Measurements from ENCODE around the gene HOXD11. TPM values are rescaled to one million over a fixed set of nuclear protein-coding genes. Genes with fewer than 3 reads are reported as not detected.

The HOXD11 gene
- total RNA-seq, 2 experiments from 2014 or later = not detected

- no peak overlapping the region for H3K27ac Mint-ChIP-seq
- intact Hi-C loops (cut with micrococcal nuclease) = no loop called here
- CTCF ChIA-PET = interaction anchor here (10.6 kb wide), 1 partner anchor 308 kb away, joined by 108 read pairs; no protein-coding TSS in a partner anchor
- H3K9me3 Mint-ChIP-seq = no peaks in the 10 kb centered on the region
- peaks cover 80% of the 10 kb centered on the region for H3K27me3 Mint-ChIP-seq
- POLR2A ChIA-PET = no interaction called here
- no peak for DNase-seq
- no peak overlapping the region for H3K4me3 Mint-ChIP-seq
- no peaks in the 10 kb centered on the region for H3K36me3 Mint-ChIP-seq
- peaks cover 7% of the 10 kb centered on the region for H3K4me1 Mint-ChIP-seq (ENCODE audit: low read depth)
These were observed 40.9 kb downstream of the HOXD11 start for GRCh38 chr2:176147800-176148496.

DNA sequence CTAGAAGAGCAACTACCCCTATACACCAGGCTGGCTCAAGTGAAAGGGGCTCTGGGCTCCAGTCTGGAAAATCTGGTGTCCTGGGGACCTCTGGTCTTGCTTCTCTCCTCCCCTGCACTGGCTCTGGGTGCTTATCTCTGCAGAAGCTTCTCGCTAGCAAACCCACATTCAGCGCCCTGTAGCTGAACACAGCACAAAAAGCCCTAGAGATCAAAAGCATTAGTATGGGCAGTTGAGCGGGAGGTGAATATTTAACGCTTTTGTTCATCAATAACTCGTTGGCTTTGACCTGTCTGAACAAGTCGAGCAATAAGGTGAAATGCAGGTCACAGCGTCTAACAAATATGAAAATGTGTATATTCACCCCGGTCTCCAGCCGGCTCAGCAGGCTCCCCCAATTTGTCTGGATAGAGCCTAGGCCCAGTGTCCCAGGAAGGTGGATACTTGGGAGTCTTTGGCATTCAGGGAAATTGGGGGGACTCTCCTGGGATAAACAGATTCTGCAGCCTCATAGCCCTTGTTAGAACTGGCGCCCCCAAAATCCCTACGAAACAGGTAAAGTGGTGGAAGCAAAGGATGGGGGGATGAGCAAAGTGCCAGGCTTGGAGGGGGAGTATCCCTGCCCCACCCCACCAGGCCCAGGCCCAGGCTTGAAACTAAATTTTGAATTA, 41.8 kb downstream of the HOXD11 start:
- Mint-ChIP-seq H3K4me1 (ENCODE audit: low read depth) (peaks cover 7% of the 10 kb centered on the region), H3K27me3 (peaks cover 83% of the 10 kb centered on the region), H3K4me3 (no peak overlapping the region), H3K9me3 (no peaks in the 10 kb centered on the region), H3K36me3 (no peaks in the 10 kb centered on the region), H3K27ac (no peak overlapping the region)
- CTCF ChIA-PET = no interaction called here
- intact Hi-C loops (cut with micrococcal nuclease) = no loop called here
- no peak for DNase-seq
- POLR2A ChIA-PET = no interaction called here

DNA sequence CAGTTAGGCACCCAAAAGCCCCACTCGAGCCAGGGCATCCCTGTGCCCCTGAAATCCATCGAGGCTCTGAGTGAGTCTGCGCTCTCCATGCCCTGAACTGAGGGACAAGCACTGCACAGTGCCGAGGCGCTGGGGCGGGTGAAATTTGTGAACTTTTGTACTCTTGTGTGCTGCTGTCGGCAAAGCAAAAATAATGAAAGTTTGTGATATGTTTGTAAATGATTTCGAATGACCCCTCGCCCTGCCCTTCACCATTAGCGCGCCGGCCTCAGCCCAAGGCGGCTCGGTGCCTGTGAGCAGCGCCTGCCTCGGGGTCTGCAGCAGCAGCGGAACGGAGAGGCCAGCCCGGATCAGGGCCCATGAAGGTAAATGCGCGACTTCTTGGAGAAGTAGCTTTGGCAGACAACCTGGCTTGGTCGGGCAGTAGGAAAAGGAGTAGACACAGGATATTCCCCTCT, 42.4 kb downstream of the HOXD11 start:
- Mint-ChIP-seq H3K9me3 (no peaks in the 10 kb centered on the region), H3K4me1 (ENCODE audit: low read depth) (peaks cover 7% of the 10 kb centered on the region), H3K36me3 (no peaks in the 10 kb centered on the region), H3K4me3 (no peak overlapping the region), H3K27ac (no peak overlapping the region), H3K27me3 (peaks cover 83% of the 10 kb centered on the region)
- POLR2A ChIA-PET = no interaction called here
- no peak for DNase-seq
- CTCF ChIA-PET = no interaction called here
- intact Hi-C loops (cut with micrococcal nuclease) = no loop called here

DNA sequence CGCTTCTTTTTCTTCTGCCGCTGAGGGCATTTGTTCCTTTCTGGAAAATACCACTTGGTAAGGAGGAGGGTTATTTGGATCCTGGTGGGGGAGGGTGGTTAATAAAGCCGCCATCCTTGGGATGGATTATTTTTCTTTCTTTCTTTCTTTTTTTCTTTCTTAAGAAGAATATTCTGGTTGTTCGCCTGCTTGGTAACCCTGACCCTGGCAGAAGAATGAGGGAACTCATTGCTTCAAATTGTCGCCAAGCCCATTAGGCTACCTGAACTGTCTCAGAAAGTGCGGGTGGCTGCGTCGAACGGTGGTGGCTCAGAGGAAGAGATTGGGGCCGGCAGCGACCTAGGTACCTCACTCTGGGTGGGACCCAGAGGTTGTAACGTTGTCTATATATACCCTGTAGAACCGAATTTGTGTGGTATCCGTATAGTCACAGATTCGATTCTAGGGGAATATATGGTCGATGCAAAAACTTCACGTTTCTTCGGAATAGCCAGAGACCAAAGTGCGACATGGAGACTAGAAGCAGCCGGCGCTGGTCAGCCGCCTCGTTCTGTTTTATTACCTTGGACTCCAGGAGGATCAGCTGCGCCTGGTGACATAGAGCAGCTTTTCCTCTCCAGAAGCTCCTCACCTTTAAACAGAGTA, 43.0 kb downstream of the HOXD11 start:
- H3K4me3 Mint-ChIP-seq = no peak overlapping the region
- H3K9me3 Mint-ChIP-seq = no peaks in the 10 kb centered on the region
- peaks cover 81% of the 10 kb centered on the region for H3K27me3 Mint-ChIP-seq
- peaks cover 7% of the 10 kb centered on the region for H3K4me1 Mint-ChIP-seq (ENCODE audit: low read depth)
- H3K27ac Mint-ChIP-seq = no peak overlapping the region
- no peaks in the 10 kb centered on the region for H3K36me3 Mint-ChIP-seq
- ChIA-PET CTCF (interaction anchor here (1.3 kb wide), 1 partner anchor 305 kb away, joined by 6 read pairs; no protein-coding TSS in a partner anchor), POLR2A (no interaction called here)
- no peak for DNase-seq
- intact Hi-C loops (cut with micrococcal nuclease) = no loop called here

- H3K27ac Mint-ChIP-seq = no peak overlapping the region
- H3K27me3 Mint-ChIP-seq = peaks cover 82% of the 10 kb centered on the region
- ChIA-PET CTCF (interaction anchor here (0.6 to 1.3 kb wide), 4 partner anchors 24 to 304 kb away, joined by 3 to 6 read pairs (median 3); no protein-coding TSS in a partner anchor), POLR2A (no interaction called here)
- no peak for DNase-seq
- H3K4me1 Mint-ChIP-seq (ENCODE audit: low read depth) = peaks cover 7% of the 10 kb centered on the region
- H3K36me3 Mint-ChIP-seq = no peaks in the 10 kb centered on the region
- no peak overlapping the region for H3K4me3 Mint-ChIP-seq
- intact Hi-C loops (cut with micrococcal nuclease) = no loop called here
- no peaks in the 10 kb centered on the region for H3K9me3 Mint-ChIP-seq
These were observed 43.7 kb downstream of the HOXD11 start for GRCh38 chr2:176150584-176151441.

DNA sequence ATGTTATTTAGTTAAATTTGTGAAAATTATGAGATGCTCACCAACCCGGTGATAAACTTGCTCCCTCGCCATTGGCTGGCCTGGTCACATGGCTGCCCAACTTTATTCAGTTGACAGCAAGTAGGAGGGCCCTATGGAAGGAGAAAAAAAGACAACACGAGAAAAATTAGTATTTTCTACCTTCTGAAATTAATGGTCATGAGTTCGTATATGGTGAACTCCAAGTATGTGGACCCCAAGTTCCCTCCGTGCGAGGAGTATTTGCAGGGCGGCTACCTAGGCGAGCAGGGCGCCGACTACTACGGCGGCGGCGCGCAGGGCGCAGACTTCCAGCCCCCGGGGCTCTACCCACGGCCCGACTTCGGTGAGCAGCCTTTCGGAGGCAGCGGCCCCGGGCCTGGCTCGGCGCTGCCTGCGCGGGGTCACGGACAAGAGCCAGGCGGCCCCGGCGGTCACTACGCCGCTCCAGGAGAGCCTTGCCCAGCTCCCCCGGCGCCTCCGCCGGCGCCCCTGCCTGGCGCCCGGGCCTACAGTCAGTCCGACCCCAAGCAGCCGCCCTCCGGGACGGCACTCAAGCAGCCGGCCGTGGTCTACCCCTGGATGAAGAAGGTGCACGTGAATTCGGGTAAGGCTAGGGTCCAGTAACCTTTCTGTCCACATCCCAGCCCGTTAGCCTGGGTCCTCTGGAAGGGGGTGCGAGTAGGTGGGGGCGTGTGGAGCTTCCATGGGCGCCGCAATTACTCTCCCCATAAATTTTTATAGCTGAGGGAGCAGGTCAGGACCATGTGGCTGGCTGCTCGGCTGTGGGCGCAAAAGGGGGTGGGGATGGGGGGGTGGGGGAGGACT, 44.6 kb downstream of the HOXD11 start, which contains the start of gene HOXD4:
HOXD4 (plus strand) TSS at position 109 of the 846 bp plus-strand sequence; CDS start at position 193, 84 bp downstream.
- DNase-seq = no peak
- intact Hi-C loops (cut with micrococcal nuclease) = no loop called here
- H3K36me3 Mint-ChIP-seq = no peaks in the 10 kb centered on the region
- H3K27ac Mint-ChIP-seq = no peak within 1 kb of the TSS
- ChIA-PET CTCF (interaction anchor here (0.7 kb wide), 2 partner anchors 25 to 54 kb away, joined by 3 read pairs; no protein-coding TSS in a partner anchor), POLR2A (no interaction called here)
- H3K27me3 Mint-ChIP-seq = peaks cover 76% of the 10 kb centered on the region
- no peak within 1 kb of the TSS for H3K4me3 Mint-ChIP-seq
- H3K9me3 Mint-ChIP-seq = no peaks in the 10 kb centered on the region
- peaks cover 8% of the 10 kb centered on the region for H3K4me1 Mint-ChIP-seq (ENCODE audit: low read depth)

DNA sequence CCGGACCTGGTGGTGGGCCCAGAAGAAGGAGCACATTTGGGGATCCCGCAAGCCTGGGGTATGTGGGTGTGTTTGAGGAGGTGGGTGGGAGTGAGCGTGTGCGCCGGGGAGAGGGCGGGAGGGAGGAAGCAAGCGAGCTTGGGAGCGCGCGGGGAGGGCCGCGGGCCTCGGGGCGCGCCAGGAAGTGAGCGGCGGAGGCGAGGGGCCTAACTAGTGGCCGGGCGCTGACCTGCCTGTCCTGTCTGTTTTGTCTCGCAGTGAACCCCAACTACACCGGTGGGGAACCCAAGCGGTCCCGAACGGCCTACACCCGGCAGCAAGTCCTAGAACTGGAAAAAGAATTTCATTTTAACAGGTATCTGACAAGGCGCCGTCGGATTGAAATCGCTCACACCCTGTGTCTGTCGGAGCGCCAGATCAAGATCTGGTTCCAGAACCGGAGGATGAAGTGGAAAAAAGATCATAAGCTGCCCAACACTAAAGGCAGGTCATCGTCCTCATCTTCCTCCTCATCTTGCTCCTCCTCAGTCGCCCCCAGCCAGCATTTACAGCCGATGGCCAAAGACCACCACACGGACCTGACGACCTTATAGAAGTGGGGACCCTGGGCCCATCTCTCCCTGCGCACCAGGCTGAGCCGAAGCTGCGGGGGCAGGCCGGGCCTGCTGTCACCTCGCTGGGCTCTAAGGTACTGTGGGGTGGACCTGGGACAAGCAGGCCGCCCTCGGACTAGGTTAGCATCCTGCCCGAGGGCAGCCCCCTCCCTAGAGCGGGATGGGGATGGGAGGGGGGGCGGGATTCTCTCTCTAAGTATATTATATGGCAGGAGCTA, 45.5 kb downstream of the HOXD11 start:
- peaks cover 13% of the 10 kb centered on the region for H3K4me1 Mint-ChIP-seq (ENCODE audit: low read depth)
- no peak for DNase-seq
- no peak overlapping the region for H3K4me3 Mint-ChIP-seq
- intact Hi-C loops (cut with micrococcal nuclease) = no loop called here
- H3K27me3 Mint-ChIP-seq = peaks cover 73% of the 10 kb centered on the region
- ChIA-PET POLR2A (no interaction called here), CTCF (interaction anchor here (1.4 kb wide), 1 partner anchor 9 kb away, joined by 3 read pairs; no protein-coding TSS in a partner anchor)
- H3K9me3 Mint-ChIP-seq = no peaks in the 10 kb centered on the region
- H3K36me3 Mint-ChIP-seq = peaks cover 2% of the 10 kb centered on the region
- no peak overlapping the region for H3K27ac Mint-ChIP-seq

- POLR2A ChIA-PET = no interaction called here
- Mint-ChIP-seq H3K9me3 (no peaks in the 10 kb centered on the region), H3K27ac (no peak overlapping the region), H3K36me3 (peaks cover 4% of the 10 kb centered on the region), H3K27me3 (peaks cover 66% of the 10 kb centered on the region), H3K4me3 (no peak overlapping the region), H3K4me1 (ENCODE audit: low read depth) (peaks cover 15% of the 10 kb centered on the region)
- CTCF ChIA-PET = interaction anchor here (0.9 to 1.8 kb wide), 6 partner anchors 11 to 400 kb away, joined by 3 to 5 read pairs (median 4); no protein-coding TSS in a partner anchor
- intact Hi-C loops (cut with micrococcal nuclease) = no loop called here
- no peak for DNase-seq
These were observed 47.6 kb downstream of the HOXD11 start for GRCh38 chr2:176154576-176155252.

GRCh38 chr2:176155356-176156044, 48.4 kb downstream of the HOXD11 start:
- intact Hi-C loops (cut with micrococcal nuclease) = no loop called here
- no peak for DNase-seq
- ChIA-PET CTCF (interaction anchor here (1.4 kb wide), 2 partner anchors 15 to 300 kb away, joined by 4 read pairs; no protein-coding TSS in a partner anchor), POLR2A (no interaction called here)
- Mint-ChIP-seq H3K4me3 (no peak overlapping the region), H3K4me1 (ENCODE audit: low read depth) (peaks cover 15% of the 10 kb centered on the region), H3K27ac (no peak overlapping the region), H3K27me3 (peaks cover 64% of the 10 kb centered on the region), H3K36me3 (peaks cover 4% of the 10 kb centered on the region), H3K9me3 (no peaks in the 10 kb centered on the region)
